GM12873 (cell line): ENCODE data around the gene FYN.

Experiments used
- CTCF ChIP-seq: IDR thresholded peaks from 2 replicates; pipeline ENCODE4 v1.5.1; 2012; ENCODE audit warnings: low read depth, mild to moderate bottlenecking, moderate library complexity, low read length, control low read depth; ENCODE audit not compliant: insufficient read depth; ENCODE audit errors: missing control alignments

Gene FYN

GRCh38 chr6:111865909-111866546, 7.2 kb downstream of the FYN start:
- TF ChIP-seq CTCF, result no peak

- no peak for TF ChIP-seq CTCF
These were observed 8.1 kb downstream of the FYN start for GRCh38 chr6:111865049-111865585.

- TF ChIP-seq CTCF, result no peak
These were observed 8.9 kb downstream of the FYN start for GRCh38 chr6:111864138-111865048.

- TF ChIP-seq CTCF, result no peak
These were observed 10.5 kb downstream of the FYN start for GRCh38 chr6:111862741-111863140.

GRCh38 chr6:111862314-111862713, 10.9 kb downstream of the FYN start:
- TF ChIP-seq CTCF, result no peak

GRCh38 chr6:111861431-111861885, 11.8 kb downstream of the FYN start:
- no peak for TF ChIP-seq CTCF

- no peak for TF ChIP-seq CTCF
These were observed 14.9 kb downstream of the FYN start for GRCh38 chr6:111858347-111858746.
